ENCODE data around the gene NBL1. TPM values are rescaled to one million over a fixed set of nuclear protein-coding genes. Genes with fewer than 3 reads are reported as not detected.
A peak's percentile ranks its signal among the peaks of the same experiment; 100 is the strongest.

Gene NBL1
- total and polyA plus RNA-seq, 7 donors = 64.1 to 394 (median 128) TPM

DNA sequence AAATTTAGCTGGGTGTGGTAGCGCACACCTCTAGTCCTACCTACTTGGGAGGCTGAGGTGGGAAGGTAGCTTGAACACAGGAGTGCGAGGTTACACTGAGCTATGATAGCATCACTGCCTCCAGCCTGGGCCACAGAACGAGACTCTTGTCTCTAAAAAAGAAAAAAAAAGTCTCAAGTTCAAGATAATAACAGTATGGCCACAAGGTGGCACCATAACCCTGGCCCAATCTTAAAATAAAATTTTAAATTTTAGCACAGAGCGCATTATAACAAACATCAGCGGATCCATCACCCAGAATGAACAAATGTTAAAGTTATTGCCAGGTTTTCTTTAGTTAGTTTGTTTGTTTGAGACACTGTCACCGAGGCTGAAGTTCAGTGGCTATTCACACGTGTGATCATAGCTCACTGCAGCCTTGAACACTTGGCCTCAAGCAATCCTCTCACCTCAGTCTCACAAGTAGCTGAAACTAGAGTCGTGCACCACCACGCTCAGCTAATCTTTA, 17.7 kb downstream of the NBL1 start:
- intact Hi-C loops (cut with DNase I) = loop anchor here (2.0 kb wide), 1 partner anchor 43 kb away; no protein-coding TSS in a partner anchor
- Histone ChIP-seq H3K4me3 (no peak overlapping the region), H3K9me3 (no peaks in the 10 kb centered on the region), H3K4me1 (peaks cover 0 to 24% (median 21%) of the 10 kb centered on the region in 4 donors), H3K27ac (no peak overlapping the region), H3K36me3 (peaks cover 5 to 12% (median 11%) of the 10 kb centered on the region in 4 donors), H3K27me3 (peaks cover 22 to 46% (median 30%) of the 10 kb centered on the region in 3 donors)
- TF ChIP-seq POLR2AphosphoS5 (IDR thresholded peaks at IDR 0.05) (no peak), CTCF (IDR thresholded peaks at IDR 0.05) (peak; percentile 34 to 67 (median 35)), POLR2A (IDR thresholded peaks at IDR 0.05) (no peak)
- no peak for DNase-seq
- 8 to 18% methylated on average over 9 of the region's 9 CpGs for WGBS, 2 donors

GRCh38 chr1:19662313-19662712, 18.2 kb downstream of the NBL1 start:
- DNase-seq = no peak
- Histone ChIP-seq H3K27ac (no peak overlapping the region), H3K36me3 (peaks cover 0 to 12% (median 10%) of the 10 kb centered on the region in 4 donors), H3K9me3 (no peaks in the 10 kb centered on the region), H3K4me1 (peaks cover 0 to 24% (median 21%) of the 10 kb centered on the region in 4 donors), H3K27me3 (peaks cover 22 to 51% (median 34%) of the 10 kb centered on the region in 3 donors), H3K4me3 (no peak overlapping the region)
- intact Hi-C loops (cut with DNase I) = no loop called here
- TF ChIP-seq EP300 (IDR thresholded peaks at IDR 0.05) (no peak), POLR2A (IDR thresholded peaks at IDR 0.05) (no peak), CTCF (IDR thresholded peaks at IDR 0.05) (no peak), POLR2AphosphoS5 (IDR thresholded peaks at IDR 0.05) (no peak)
- WGBS, 2 donors = 48 to 74% methylated on average over 3 of the region's 3 CpGs

DNA sequence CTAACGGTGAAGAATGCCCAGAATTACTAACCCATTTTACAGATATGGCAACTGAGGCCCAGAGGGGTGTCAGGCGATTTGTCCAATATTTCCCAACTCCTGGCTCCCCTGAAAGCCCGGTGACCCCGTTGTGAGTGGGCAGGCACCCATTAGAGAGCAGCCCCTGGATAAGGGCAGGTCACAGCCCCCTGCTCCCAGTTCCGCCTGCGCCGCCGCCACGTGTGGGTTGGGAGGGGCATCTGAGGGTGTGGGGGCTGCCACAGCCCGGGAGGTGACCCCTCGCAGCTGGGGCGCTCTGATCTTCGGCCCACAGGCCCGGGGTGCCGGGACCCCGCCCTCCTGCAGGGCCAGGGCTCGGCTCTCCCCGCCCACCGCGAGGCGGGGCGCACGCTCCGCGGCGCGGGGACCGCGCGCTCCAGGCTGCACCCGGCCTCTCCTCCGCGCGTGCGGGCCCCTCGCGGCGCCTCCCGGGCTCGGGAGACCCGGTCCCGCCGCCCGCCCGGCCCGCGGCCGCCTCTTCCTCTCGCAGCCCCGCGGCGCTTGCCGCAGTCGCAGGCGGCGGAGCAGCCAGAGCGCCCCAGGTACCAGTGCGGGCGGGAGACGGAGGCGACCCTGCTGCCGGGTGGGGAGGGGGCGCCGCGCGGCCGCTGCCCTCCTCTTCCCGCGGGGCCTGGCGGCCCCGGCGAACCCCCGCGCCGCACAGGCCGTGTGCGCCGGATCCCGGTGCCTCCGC, 20.5 kb downstream of the NBL1 start, which contains the start of gene HTR6:
Gene HTR6, plus strand, starts transcription at position 423 of the 733 bp plus-strand sequence. CDS start 879 bp downstream, outside the sequence.
- Histone ChIP-seq H3K36me3 (no peaks in the 10 kb centered on the region), H3K27me3 (peaks cover 22 to 65% (median 34%) of the 10 kb centered on the region in 3 donors), H3K4me1 (peaks cover 0 to 22% (median 20%) of the 10 kb centered on the region in 4 donors), H3K9me3 (no peaks in the 10 kb centered on the region), H3K4me3 (peak within 1 kb of the TSS in 3 of 4 donors; percentile 17 to 35 (median 33)), H3K27ac (no peak within 1 kb of the TSS)
- WGBS, 2 donors = 3% methylated on average over 80 of the region's 80 CpGs
- no peak for TF ChIP-seq EP300 (IDR thresholded peaks at IDR 0.05)
- no peak for TF ChIP-seq CTCF (IDR thresholded peaks at IDR 0.05)
- TF ChIP-seq POLR2A (IDR thresholded peaks at IDR 0.05) = no peak
- TF ChIP-seq POLR2AphosphoS5 (IDR thresholded peaks at IDR 0.05) = no peak
- intact Hi-C loops (cut with DNase I) = no loop called here
- no peak for DNase-seq

DNA sequence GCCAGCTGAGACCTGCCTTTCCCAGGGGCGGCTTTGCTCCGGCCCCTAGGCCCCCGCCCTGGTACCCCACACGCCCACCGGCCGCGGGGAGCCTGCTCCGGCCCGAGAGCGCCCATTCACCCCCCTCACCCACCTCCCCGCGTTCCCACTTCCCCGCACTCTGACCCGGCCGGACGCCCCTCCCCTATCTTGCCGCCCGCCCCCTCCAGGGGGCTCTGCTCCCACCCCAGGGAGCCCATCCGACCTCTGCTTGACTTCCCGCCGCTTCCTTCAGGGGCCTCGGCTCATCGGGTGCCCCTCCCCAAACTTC, 21.0 kb downstream of the NBL1 start:
- TF ChIP-seq POLR2A (IDR thresholded peaks at IDR 0.05) (no peak), POLR2AphosphoS5 (IDR thresholded peaks at IDR 0.05) (no peak), CTCF (IDR thresholded peaks at IDR 0.05) (no peak), EP300 (IDR thresholded peaks at IDR 0.05) (no peak)
- DNase-seq = no peak
- peak overlapping the region in 3 of 4 donors; percentile 17 to 35 (median 33) for H3K4me3 ChIP-seq
- peaks cover 22 to 65% (median 34%) of the 10 kb centered on the region in 3 donors for H3K27me3 ChIP-seq
- intact Hi-C loops (cut with DNase I) = no loop called here
- peaks cover 0 to 19% (median 16%) of the 10 kb centered on the region in 4 donors for H3K4me1 ChIP-seq
- H3K27ac ChIP-seq = no peak overlapping the region
- WGBS, 2 donors = 1 to 2% methylated on average over 23 of the region's 23 CpGs
- H3K36me3 ChIP-seq = no peaks in the 10 kb centered on the region
- no peaks in the 10 kb centered on the region for H3K9me3 ChIP-seq
